DOHH2 (cell line): ENCODE measurements around the gene EPHB4.
"Not testable (repeated sequence)": the region's sequence is repeated elsewhere in the genome, so short reads cannot be mapped to it uniquely, and the experiment has no call there.

ENCODE experiments used
- H3F3A ChIP-seq: fragments of 200-600 bp; sonication (generic), shearing (Covaris generic); 2 replicates; pipeline ENCODE4 v1.6.0; 2016; ENCODE audit warnings: antibody characterized with exemption, mild to moderate bottlenecking; ENCODE audit not compliant: control insufficient read depth, insufficient read depth
- H3K27ac ChIP-seq: fragments of 200-600 bp; sonication (generic); 2 replicates; pipeline ENCODE4 v1.5.1; 2014; ENCODE audit warnings: low read depth, mild to moderate bottlenecking, low read length, moderate library complexity
- H3K27me3 ChIP-seq: fragments of 200-600 bp; sonication (generic); 2 replicates; pipeline ENCODE4 v1.6.1; 2014; ENCODE audit warnings: mild to moderate bottlenecking, low read length, mixed read lengths; ENCODE audit not compliant: control insufficient read depth
- H3K36me3 ChIP-seq: fragments of 200-600 bp; sonication (generic); 2 replicates; pipeline ENCODE4 v1.6.1; 2014; ENCODE audit warnings: mild to moderate bottlenecking, low read length, moderate library complexity, mixed read lengths; ENCODE audit not compliant: control insufficient read depth
- H3K4me1 ChIP-seq: fragments of 200-600 bp; sonication (generic); 2 replicates; pipeline ENCODE4 v1.6.1; 2014; ENCODE audit warnings: mild to moderate bottlenecking, low read length, mixed read lengths; ENCODE audit not compliant: control insufficient read depth
- H3K4me2 ChIP-seq: fragments of 200-600 bp; sonication (generic); 2 replicates; pipeline ENCODE4 v1.6.0; 2014; ENCODE audit warnings: mild to moderate bottlenecking, low read length, moderate library complexity
- H3K4me3 ChIP-seq: fragments of 200-600 bp; sonication (generic); 2 replicates; pipeline ENCODE4 v1.5.1; 2014; ENCODE audit warnings: mild to moderate bottlenecking, low read length, mixed read lengths
- H3K79me2 ChIP-seq: fragments of 200-600 bp; sonication (generic); 2 replicates; pipeline ENCODE4 v1.6.1; 2014; ENCODE audit warnings: mild to moderate bottlenecking, low read length, mixed read lengths; ENCODE audit not compliant: control insufficient read depth
- H3K9me2 ChIP-seq: fragments of 200-600 bp; sonication (generic); replicated peaks from 2 replicates; pipeline ENCODE4 v1.6.1; 2014; ENCODE audit warnings: mild to moderate bottlenecking, low read length, mixed read lengths; ENCODE audit not compliant: control insufficient read depth
- H3K9me3 ChIP-seq: fragments of 200-600 bp; sonication (generic); 2 replicates; pipeline ENCODE4 v1.6.1; 2014; ENCODE audit warnings: antibody characterized with exemption, low read length, mixed read lengths; ENCODE audit not compliant: control insufficient read depth, insufficient read depth
- H4K20me1 ChIP-seq: fragments of 200-600 bp; sonication (generic); 2 replicates; pipeline ENCODE4 v1.6.0; 2014; ENCODE audit warnings: low read depth, mild to moderate bottlenecking, antibody characterized with exemption, low read length, moderate library complexity; ENCODE audit not compliant: control insufficient read depth, insufficient read depth
- EZH2phosphoT487 ChIP-seq: fragments of 200-600 bp; sonication (generic); IDR thresholded peaks from 2 replicates; pipeline ENCODE4 v1.6.1; 2017; ENCODE audit warnings: borderline replicate concordance, mild to moderate bottlenecking, antibody characterized with exemption, low read length, moderate library complexity, mixed read lengths
- TF ChIP-seq, protein P1 (sequence below): fragments of 200-600 bp; sonication (generic); IDR thresholded peaks from one replicate; pipeline ENCODE4 v1.5.1; 2014; ENCODE audit warnings: antibody characterized with exemption, mild to moderate bottlenecking, low read depth, low read length; ENCODE audit not compliant: poor library complexity, severe bottlenecking

Gene EPHB4

DNA sequence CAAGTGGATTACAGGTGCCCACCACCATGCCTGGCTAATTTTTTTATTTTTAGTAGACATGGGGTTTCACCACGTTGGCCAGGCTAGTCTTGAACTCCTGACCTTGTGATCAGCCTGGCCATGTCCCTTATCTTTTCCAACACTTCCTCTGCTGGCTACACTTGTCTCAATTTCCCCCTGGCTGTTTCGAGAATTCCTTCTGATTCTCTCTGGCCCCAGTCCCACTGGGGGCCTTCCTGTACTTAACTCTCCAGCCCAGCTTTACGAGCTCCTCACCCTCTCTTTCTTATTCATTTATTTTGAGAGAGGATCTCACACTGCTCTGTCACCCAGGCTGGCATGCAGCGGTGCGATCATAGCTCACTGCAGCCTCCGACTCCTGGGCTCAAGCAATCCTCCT is 8.5 kb downstream of the EPHB4 start:
- Histone ChIP-seq H3K9me2 (no peaks in the 10 kb centered on the region), H3F3A (no peaks in the 10 kb centered on the region), H3K4me1 (no peaks in the 10 kb centered on the region), H3K79me2 (no peaks in the 10 kb centered on the region), H3K36me3 (no peaks in the 10 kb centered on the region), H4K20me1 (no peaks in the 10 kb centered on the region), H3K27ac (no peak overlapping the region), H3K27me3 (no peaks in the 10 kb centered on the region), H3K9me3 (no peaks in the 10 kb centered on the region), H3K4me3 (no peak overlapping the region), H3K4me2 (no peak overlapping the region)
- no peak for TF ChIP-seq EZH2phosphoT487
- TF ChIP-seq, protein P1, sequence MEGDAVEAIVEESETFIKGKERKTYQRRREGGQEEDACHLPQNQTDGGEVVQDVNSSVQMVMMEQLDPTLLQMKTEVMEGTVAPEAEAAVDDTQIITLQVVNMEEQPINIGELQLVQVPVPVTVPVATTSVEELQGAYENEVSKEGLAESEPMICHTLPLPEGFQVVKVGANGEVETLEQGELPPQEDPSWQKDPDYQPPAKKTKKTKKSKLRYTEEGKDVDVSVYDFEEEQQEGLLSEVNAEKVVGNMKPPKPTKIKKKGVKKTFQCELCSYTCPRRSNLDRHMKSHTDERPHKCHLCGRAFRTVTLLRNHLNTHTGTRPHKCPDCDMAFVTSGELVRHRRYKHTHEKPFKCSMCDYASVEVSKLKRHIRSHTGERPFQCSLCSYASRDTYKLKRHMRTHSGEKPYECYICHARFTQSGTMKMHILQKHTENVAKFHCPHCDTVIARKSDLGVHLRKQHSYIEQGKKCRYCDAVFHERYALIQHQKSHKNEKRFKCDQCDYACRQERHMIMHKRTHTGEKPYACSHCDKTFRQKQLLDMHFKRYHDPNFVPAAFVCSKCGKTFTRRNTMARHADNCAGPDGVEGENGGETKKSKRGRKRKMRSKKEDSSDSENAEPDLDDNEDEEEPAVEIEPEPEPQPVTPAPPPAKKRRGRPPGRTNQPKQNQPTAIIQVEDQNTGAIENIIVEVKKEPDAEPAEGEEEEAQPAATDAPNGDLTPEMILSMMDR = no peak

DNA sequence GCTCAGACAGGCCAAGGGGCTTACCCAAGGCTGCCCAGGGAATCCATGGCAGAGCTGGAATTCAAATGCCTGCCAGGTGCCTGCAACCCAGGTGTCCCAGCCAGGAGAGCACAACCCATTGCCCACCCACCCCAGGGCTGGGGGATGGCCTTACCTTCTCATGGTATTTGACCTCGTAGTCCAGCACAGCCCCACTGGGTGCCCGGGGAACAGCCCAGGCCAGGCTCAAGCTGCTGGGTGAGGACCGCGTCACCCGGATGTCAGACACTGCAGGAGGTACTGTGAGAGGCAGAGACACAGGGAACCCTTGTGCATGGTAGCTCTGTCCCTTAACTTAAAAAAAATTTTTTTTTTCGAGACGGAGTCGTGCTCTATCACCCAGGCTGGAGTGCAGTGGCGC is 9.0 kb downstream of the EPHB4 start:
- H3K27me3 ChIP-seq = no peaks in the 10 kb centered on the region
- no peak overlapping the region for H3K27ac ChIP-seq
- TF ChIP-seq, protein P1 = no peak
- no peak for TF ChIP-seq EZH2phosphoT487
- H3F3A ChIP-seq = no peaks in the 10 kb centered on the region
- no peaks in the 10 kb centered on the region for H3K79me2 ChIP-seq
- H4K20me1 ChIP-seq = no peaks in the 10 kb centered on the region
- no peak overlapping the region for H3K4me3 ChIP-seq
- no peak overlapping the region for H3K4me2 ChIP-seq
- H3K9me2 ChIP-seq = no peaks in the 10 kb centered on the region
- no peaks in the 10 kb centered on the region for H3K4me1 ChIP-seq
- H3K9me3 ChIP-seq = no peaks in the 10 kb centered on the region
- no peaks in the 10 kb centered on the region for H3K36me3 ChIP-seq

DNA sequence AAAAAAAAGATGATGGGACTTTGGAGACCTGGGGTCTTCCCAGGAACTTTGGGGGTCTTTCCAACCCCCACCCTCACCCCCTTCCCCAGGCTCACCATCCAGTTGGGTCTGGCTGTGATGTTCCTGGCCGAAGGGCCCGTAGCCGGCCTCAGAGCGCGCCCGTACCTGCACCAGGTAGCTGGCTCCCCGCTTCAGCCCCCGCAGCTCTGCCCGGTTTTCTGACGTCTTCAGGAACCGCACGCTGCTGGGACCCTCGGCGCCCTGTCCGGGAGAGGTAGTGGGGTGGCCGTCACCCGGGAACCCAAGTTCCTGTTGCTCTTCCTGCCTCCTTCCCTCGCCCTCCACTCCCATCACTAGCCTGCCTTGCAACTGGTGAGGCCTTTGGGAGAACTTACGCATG is 10.2 kb downstream of the EPHB4 start:
- H3K4me1 ChIP-seq = no peaks in the 10 kb centered on the region
- H3K27ac ChIP-seq = no peak overlapping the region
- H3K27me3 ChIP-seq = no peaks in the 10 kb centered on the region
- no peaks in the 10 kb centered on the region for H3K79me2 ChIP-seq
- H3K36me3 ChIP-seq = no peaks in the 10 kb centered on the region
- no peaks in the 10 kb centered on the region for H4K20me1 ChIP-seq
- H3K4me2 ChIP-seq = no peak overlapping the region
- no peaks in the 10 kb centered on the region for H3K9me3 ChIP-seq
- H3K9me2 ChIP-seq = no peaks in the 10 kb centered on the region
- no peaks in the 10 kb centered on the region for H3F3A ChIP-seq
- TF ChIP-seq EZH2phosphoT487 = no peak
- TF ChIP-seq, protein P1 = no peak
- no peak overlapping the region for H3K4me3 ChIP-seq

DNA sequence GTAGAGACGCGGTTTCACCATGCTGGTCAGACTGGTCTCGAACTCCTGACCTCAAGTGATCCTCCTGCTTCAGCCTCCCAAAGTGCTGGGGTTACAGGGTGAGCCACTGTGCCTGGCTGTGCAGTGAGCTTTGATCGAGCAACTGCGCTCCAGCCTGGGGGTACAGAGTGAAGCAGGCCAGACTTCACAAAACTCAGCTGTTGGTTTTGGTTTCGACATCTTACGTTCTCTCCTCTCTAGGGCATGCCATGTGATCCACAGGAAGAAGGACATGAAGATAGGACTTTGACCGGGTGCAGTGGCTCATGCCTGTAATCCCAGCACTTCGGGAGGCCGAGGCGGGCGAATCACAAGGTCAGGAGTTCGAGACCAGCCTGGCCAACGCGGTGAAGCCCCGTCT is 10.8 kb downstream of the EPHB4 start:
- not testable (repeated sequence) for H3K9me2 ChIP-seq, H3K27ac ChIP-seq, H3K4me3 ChIP-seq, H3K79me2 ChIP-seq, H3F3A ChIP-seq, H3K36me3 ChIP-seq, H3K4me1 ChIP-seq, H4K20me1 ChIP-seq, H3K4me2 ChIP-seq, H3K9me3 ChIP-seq, H3K27me3 ChIP-seq
